Adrenal gland (tissue), 5 donors: ENCODE results near the gene DNAJB1.

Experiments used
- POLR2A ChIP-seq, 2 donors: fragments of 450-650 bp; IDR thresholded peaks; one replicate each; pipeline ENCODE4 v1.6.1; 2017; ENCODE audit warnings: antibody characterized with exemption in 2 of 2, mild to moderate bottlenecking in 2 of 2, moderate library complexity in 1 of 2
- TF ChIP-seq, protein P1 (sequence below), 6 experiments: fragments of 450-650 bp in 4 of 6; fragments of 200-600 bp in 2 of 6; sonication (generic) in 1 of 6; IDR thresholded peaks; 1 replicate in 5 of 6; 2 replicates in 1 of 6; pipeline versions ENCODE4 v1.5.1 to v1.8.0; 2016 to 2021; ENCODE audit warnings: antibody characterized with exemption in 6 of 6, mild to moderate bottlenecking in 2 of 6, moderate library complexity in 1 of 6
- donor health status: DM: no; HTN: no; CAD: no.

- TF ChIP-seq, protein P1, sequence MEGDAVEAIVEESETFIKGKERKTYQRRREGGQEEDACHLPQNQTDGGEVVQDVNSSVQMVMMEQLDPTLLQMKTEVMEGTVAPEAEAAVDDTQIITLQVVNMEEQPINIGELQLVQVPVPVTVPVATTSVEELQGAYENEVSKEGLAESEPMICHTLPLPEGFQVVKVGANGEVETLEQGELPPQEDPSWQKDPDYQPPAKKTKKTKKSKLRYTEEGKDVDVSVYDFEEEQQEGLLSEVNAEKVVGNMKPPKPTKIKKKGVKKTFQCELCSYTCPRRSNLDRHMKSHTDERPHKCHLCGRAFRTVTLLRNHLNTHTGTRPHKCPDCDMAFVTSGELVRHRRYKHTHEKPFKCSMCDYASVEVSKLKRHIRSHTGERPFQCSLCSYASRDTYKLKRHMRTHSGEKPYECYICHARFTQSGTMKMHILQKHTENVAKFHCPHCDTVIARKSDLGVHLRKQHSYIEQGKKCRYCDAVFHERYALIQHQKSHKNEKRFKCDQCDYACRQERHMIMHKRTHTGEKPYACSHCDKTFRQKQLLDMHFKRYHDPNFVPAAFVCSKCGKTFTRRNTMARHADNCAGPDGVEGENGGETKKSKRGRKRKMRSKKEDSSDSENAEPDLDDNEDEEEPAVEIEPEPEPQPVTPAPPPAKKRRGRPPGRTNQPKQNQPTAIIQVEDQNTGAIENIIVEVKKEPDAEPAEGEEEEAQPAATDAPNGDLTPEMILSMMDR (IDR thresholded peaks at IDR 0.05): no peak
- no peak for TF ChIP-seq POLR2A (IDR thresholded peaks at IDR 0.05)
Observed at GRCh38 chr19:14514215-14514863, 3.9 kb downstream of the DNAJB1 start.
